Caco-2 (cell line): Measurements from ENCODE around the gene CHCHD6. TPM values are rescaled to one million over a fixed set of nuclear protein-coding genes. Genes with fewer than 3 reads are reported as not detected.

ENCODE experiments used
- BruUV-seq: library from RNA; stranded (reverse); fragments of 400-500 nt; replicated peaks from 2 replicates; lab custom pipeline; 2021; lab: Mats Ljungman, UMichigan
- CTCF ChIA-PET: fragments of 300-600 bp; sonication (Branson Sonifier 250); formaldehyde crosslinking; loops from one replicate; lab custom pipeline; 2022; ENCODE audit warnings: antibody characterized with exemption; lab: Charles Lee
- POLR2A ChIA-PET: fragments of 300-600 bp; sonication (Branson Sonifier 250); formaldehyde crosslinking; loops from one replicate; lab custom pipeline; 2022; ENCODE audit warnings: antibody characterized with exemption; lab: Charles Lee
- DNase-seq, 2 experiments: peaks; one replicate each; pipeline versions ENCODE4 v3.0.0 to v3.0.0-alpha.2; 2020 to 2022
- H3K27me3 ChIP-seq: replicated peaks from 2 replicates; pipeline ENCODE4 v1.6.0; 2011; ENCODE audit warnings: low read length; ENCODE audit not compliant: control insufficient read depth, insufficient read depth
- H3K36me3 ChIP-seq: 2 replicates; pipeline ENCODE4 v1.5.1; 2011; ENCODE audit warnings: low read length; ENCODE audit not compliant: control insufficient read depth, insufficient read depth
- H3K4me1 ChIP-seq: fragments of 250-450 bp; sonication (Bioruptor Pico); 2 replicates; pipeline ENCODE4 v1.5.1; 2020; ENCODE audit warnings: mild to moderate bottlenecking
- H3K4me3 ChIP-seq: 2 replicates; pipeline ENCODE4 v1.5.1; 2011; ENCODE audit warnings: low read depth, mild to moderate bottlenecking, control low read depth, low read length
- H3K9me3 ChIP-seq: fragments of 250-450 bp; sonication (Bioruptor Pico); 2 replicates; pipeline ENCODE4 v1.5.1; 2020; ENCODE audit warnings: mild to moderate bottlenecking, moderate library complexity
- H3K27ac Mint-ChIP-seq: one replicate; pipeline ENCODE4 v1.8.0; 2022; ENCODE audit warnings: mixed read lengths; ENCODE audit not compliant: unreplicated experiment
- H3K27me3 Mint-ChIP-seq: one replicate; pipeline ENCODE4 v1.8.0; 2022; ENCODE audit warnings: mixed read lengths; ENCODE audit not compliant: insufficient read depth, unreplicated experiment
- H3K36me3 Mint-ChIP-seq: one replicate; pipeline ENCODE4 v1.8.0; 2022; ENCODE audit warnings: mild to moderate bottlenecking, mixed read lengths; ENCODE audit not compliant: insufficient read depth, unreplicated experiment
- H3K4me1 Mint-ChIP-seq: one replicate; pipeline ENCODE4 v1.8.0; 2022; ENCODE audit warnings: low read depth, mixed read lengths; ENCODE audit not compliant: unreplicated experiment
- H3K4me3 Mint-ChIP-seq: one replicate; pipeline ENCODE4 v1.8.0; 2022; ENCODE audit warnings: mild to moderate bottlenecking, moderate library complexity, mixed read lengths; ENCODE audit not compliant: unreplicated experiment
- H3K9me3 Mint-ChIP-seq: one replicate; pipeline ENCODE4 v1.8.0; 2022; ENCODE audit warnings: mixed read lengths; ENCODE audit not compliant: unreplicated experiment
- CTCF ChIP-seq, 2 experiments: fragments of 200-600 bp in 1 of 2; IDR thresholded peaks; 1 replicate in 1 of 2; 2 replicates in 1 of 2; pipeline versions ENCODE4 v1.5.1 to v1.8.0; 2011 to 2022; ENCODE audit warnings: antibody characterized with exemption in 1 of 2, control low read depth in 1 of 2, inconsistent platforms in 1 of 2, low read depth in 1 of 2, low read length in 1 of 2, mild to moderate bottlenecking in 1 of 2, moderate library complexity in 1 of 2; ENCODE audit not compliant: insufficient read depth in 1 of 2, severe bottlenecking in 1 of 2, unreplicated experiment in 1 of 2
- intact Hi-C: fragments of 100-400 bp; cut with micrococcal nuclease; formaldehyde crosslinking; loops from one replicate; pipeline ENCODE4 v1.10.0; 2022; ENCODE audit not compliant: unreplicated experiment
- total RNA-seq: library from RNA; stranded (reverse); gene quantifications from 2 replicates; pipeline ENCODE4 v1.2.3, GENCODE V29; 2022

The CHCHD6 gene
- total RNA-seq, 1 experiment from 2014 or later = 49.5 TPM

GRCh38 chr3:126978291-126978690 is 274.3 kb downstream of the CHCHD6 start:
- Mint-ChIP-seq H3K4me3 (no peak overlapping the region), H3K9me3 (peaks cover 20% of the 10 kb centered on the region), H3K27ac (no peak overlapping the region), H3K4me1 (peaks cover 7% of the 10 kb centered on the region), H3K27me3 (no peaks in the 10 kb centered on the region), H3K36me3 (peaks cover 8% of the 10 kb centered on the region)
- Histone ChIP-seq H3K4me3 (no peak overlapping the region), H3K9me3 (peaks cover 16% of the 10 kb centered on the region), H3K36me3 (no peaks in the 10 kb centered on the region; the same call in 1 of the 2 replicates), H3K27me3 (no peaks in the 10 kb centered on the region), H3K4me1 (peaks cover 7% of the 10 kb centered on the region; the same call in 1 of the 2 replicates)
- no peak for TF ChIP-seq CTCF (IDR thresholded peaks at IDR 0.05; ENCODE audit: insufficient read depth in 1 of 2, low read depth in 1 of 2, low read length in 1 of 2, severe bottlenecking in 1 of 2, unreplicated experiment in 1 of 2)
- BruUV-seq = no TSS peak
- intact Hi-C loops = no loop called here
- ChIA-PET POLR2A (no interaction called here), CTCF (no interaction called here)
- DNase-seq = no peak

GRCh38 chr3:126979046-126979628 is 275.1 kb downstream of the CHCHD6 start:
- Mint-ChIP-seq H3K27ac (no peak overlapping the region), H3K27me3 (no peaks in the 10 kb centered on the region), H3K4me1 (peaks cover 7% of the 10 kb centered on the region), H3K4me3 (no peak overlapping the region), H3K36me3 (peaks cover 5% of the 10 kb centered on the region), H3K9me3 (peaks cover 16% of the 10 kb centered on the region)
- Histone ChIP-seq H3K4me3 (no peak overlapping the region), H3K36me3 (no peaks in the 10 kb centered on the region), H3K4me1 (peaks cover 7% of the 10 kb centered on the region; the same call in 1 of the 2 replicates), H3K9me3 (peaks cover 14% of the 10 kb centered on the region), H3K27me3 (no peaks in the 10 kb centered on the region)
- ChIA-PET POLR2A (no interaction called here), CTCF (no interaction called here)
- TF ChIP-seq CTCF (IDR thresholded peaks at IDR 0.05; ENCODE audit: insufficient read depth in 1 of 2, low read depth in 1 of 2, low read length in 1 of 2, severe bottlenecking in 1 of 2, unreplicated experiment in 1 of 2) = no peak
- intact Hi-C loops = no loop called here
- DNase-seq = no peak
- no TSS peak for BruUV-seq

GRCh38 chr3:126980266-126980811 is 276.3 kb downstream of the CHCHD6 start:
- H3K4me1 Mint-ChIP-seq = peaks cover 7% of the 10 kb centered on the region
- intact Hi-C loops = loop anchor here (5.0 kb wide), 1 partner anchor 128 kb away; no protein-coding TSS in a partner anchor
- H3K27me3 ChIP-seq = no peaks in the 10 kb centered on the region
- ChIA-PET POLR2A (no interaction called here), CTCF (no interaction called here)
- peak overlapping the region; percentile 30 for H3K4me3 Mint-ChIP-seq
- DNase-seq = no peak
- TF ChIP-seq CTCF (IDR thresholded peaks at IDR 0.05; ENCODE audit: insufficient read depth in 1 of 2, low read depth in 1 of 2, low read length in 1 of 2, severe bottlenecking in 1 of 2, unreplicated experiment in 1 of 2) = no peak
- no TSS peak for BruUV-seq
- H3K4me1 ChIP-seq = peaks cover 16% of the 10 kb centered on the region; the same call in 1 of the 2 replicates
- peaks cover 4% of the 10 kb centered on the region for H3K9me3 Mint-ChIP-seq
- H3K36me3 Mint-ChIP-seq = peaks cover 7% of the 10 kb centered on the region
- peaks cover 2% of the 10 kb centered on the region; the same call in 1 of the 2 replicates for H3K9me3 ChIP-seq
- H3K27ac Mint-ChIP-seq = no peak overlapping the region
- H3K27me3 Mint-ChIP-seq = no peaks in the 10 kb centered on the region
- no peak overlapping the region for H3K4me3 ChIP-seq
- no peaks in the 10 kb centered on the region for H3K36me3 ChIP-seq
